Spleen (tissue), 11 donors: ENCODE data around the gene DEPP1. TPM values are rescaled to one million over a fixed set of nuclear protein-coding genes. Genes with fewer than 3 reads are reported as not detected.
A peak's percentile ranks its signal among the peaks of the same experiment; 100 is the strongest.

Source experiments
- DNase-seq: peaks from one replicate; pipeline ENCODE4 v3.0.0-alpha.2; 2020
- H3K27ac ChIP-seq, 8 donors: fragments of 200-600 bp; sonication (generic) in 7 of 8; 1 replicate in 4 of 8; 2 replicates in 4 of 8; pipeline versions ENCODE4 v1.5.0 to v1.8.0; 2016 to 2021; ENCODE audit warnings: inconsistent platforms in 4 of 8, mild to moderate bottlenecking in 4 of 8, moderate library complexity in 1 of 8
- H3K27me3 ChIP-seq, 7 donors: fragments of 200-600 bp; sonication (generic) in 6 of 7; replicated peaks in 1 of 7; 1 replicate in 4 of 7; 2 replicates in 3 of 7; pipeline versions ENCODE4 v1.5.0 to v1.8.0; 2016 to 2021; ENCODE audit warnings: inconsistent platforms in 3 of 7, mild to moderate bottlenecking in 1 of 7
- H3K36me3 ChIP-seq, 6 donors: fragments of 200-600 bp; sonication (generic) in 5 of 6; 1 replicate in 4 of 6; 2 replicates in 2 of 6; pipeline versions ENCODE4 v1.5.0 to v1.8.0; 2016 to 2021; ENCODE audit warnings: inconsistent platforms in 2 of 6
- H3K4me1 ChIP-seq, 6 donors: fragments of 200-600 bp; sonication (generic) in 5 of 6; 1 replicate in 3 of 6; 2 replicates in 3 of 6; pipeline versions ENCODE4 v1.5.0 to v1.8.0; 2016 to 2021; ENCODE audit warnings: inconsistent platforms in 3 of 6
- H3K4me3 ChIP-seq, 8 donors: fragments of 200-600 bp; sonication (generic) in 7 of 8; 1 replicate in 4 of 8; 2 replicates in 4 of 8; pipeline versions ENCODE4 v1.5.0 to v1.8.0; 2016 to 2021; ENCODE audit warnings: inconsistent platforms in 4 of 8, mild to moderate bottlenecking in 4 of 8, moderate library complexity in 2 of 8
- H3K9me3 ChIP-seq, 8 donors: fragments of 200-600 bp; sonication (generic) in 7 of 8; 1 replicate in 4 of 8; 2 replicates in 4 of 8; pipeline versions ENCODE4 v1.5.0 to v1.8.0; 2016 to 2021; ENCODE audit warnings: inconsistent platforms in 4 of 8
- CTCF ChIP-seq, 11 experiments: fragments of 200-600 bp in 7 of 11; fragments of 450-650 bp in 4 of 11; sonication (generic) in 4 of 11; IDR thresholded peaks in 8 of 11; conservative IDR thresholded peaks in 3 of 11; 1 replicate in 7 of 11; 2 replicates in 4 of 11; pipeline versions ENCODE4 v1.4.0 to v1.8.0; 2016 to 2021; ENCODE audit warnings: antibody characterized with exemption in 11 of 11, inconsistent platforms in 4 of 11, mild to moderate bottlenecking in 1 of 11
- POLR2A ChIP-seq, 3 donors: fragments of 450-650 bp; IDR thresholded peaks; one replicate each; pipeline ENCODE4 v1.5.1; 2017; ENCODE audit warnings: antibody characterized with exemption in 3 of 3, mild to moderate bottlenecking in 1 of 3
- POLR2AphosphoS5 ChIP-seq, 3 donors: sonication (generic); formaldehyde crosslinking; IDR thresholded peaks; one replicate each; pipeline ENCODE4 v1.5.1; 2017; ENCODE audit warnings: antibody characterized with exemption in 3 of 3
- WGBS, 5 donors: extraction: QIAGEN DNeasy Blood & Tissue Kit in 3 of 5; methylation state at CpG; one replicate each; pipeline versions ENCODE4 v1.1.5 to v1.1.7; 2013 to 2018; 5-methylcytosine and 5-hydroxymethylcytosine counted together
- intact Hi-C: fragments of 100-400 bp; cut with DNase I; formaldehyde crosslinking; loops from one replicate; pipeline ENCODE4 v1.15.0; 2023; ENCODE audit warnings: low total_unique reads
- polyA plus RNA-seq, 3 donors: library from polyadenylated mRNA; stranded (reverse); fragments of 200-250 nt; gene quantifications; one replicate each; pipeline ENCODE4 v1.2.1, GENCODE V29; 2013
- total RNA-seq, 7 donors: library from RNA; depleted of rRNA in 3 of 7; stranded (reverse); fragments of >200 nt in 3 of 7; fragmentation: NEBNext Ultra II Directional in 4 of 7; extraction: Animal tissue kit (Norgen Biotek cat#: 25700) in 4 of 7; gene quantifications; one replicate each; pipeline versions ENCODE4 v1.1.0 to v1.2.1, GENCODE V29; 2016 to 2021
- donor health status: healthy with polysubstance abuse.
- donor health status: DM: no; HTN: no; CAD: no; lungs with moderate emphysema.
- donor health status: DM: no; HTN: no; CAD: no.
- donor health status: Bipolar disorder and iron deficiency.
- donor health status: healthy.
- donor health status: DM: no; HTN: no; CAD: no.
- donor health status: DM: yes; HTN: yes; CAD: no.

DEPP1 gene
- total and polyA plus RNA-seq, 10 donors: 9.5 to 90.1 (median 18.4) TPM

- Histone ChIP-seq H3K9me3 (peaks cover 0 to 20% (median 12%) of the 10 kb centered on the region in 8 donors), H3K4me3 (no peak overlapping the region), H3K27me3 (no peaks in the 10 kb centered on the region), H3K4me1 (peaks cover 9 to 53% (median 29%) of the 10 kb centered on the region in 6 donors), H3K27ac (peak overlapping the region in 3 of 8 donors; percentile 4 to 36 (median 31)), H3K36me3 (peaks cover 0 to 9% (median 0%) of the 10 kb centered on the region in 6 donors)
- intact Hi-C loops: no loop called here
- DNase-seq: peak; percentile 4
- TF ChIP-seq POLR2A (IDR thresholded peaks at IDR 0.05): no peak
- no peak for TF ChIP-seq POLR2AphosphoS5 (IDR thresholded peaks at IDR 0.05)
- TF ChIP-seq CTCF (IDR thresholded peaks at IDR 0.05 in 8 of 11, conservative IDR thresholded peaks at IDR 0.05 in 3 of 11): no peak
- WGBS, 5 donors: 38 to 64% (median 51%) methylated on average over 1 of the region's 1 CpG
Observed at GRCh38 chr10:44948642-44949041, 30.0 kb downstream of the DEPP1 start.

GRCh38 chr10:44947371-44948152 lies 31.0 kb downstream of the DEPP1 start:
- intact Hi-C loops: no loop called here
- peak; percentile 58 for DNase-seq
- WGBS, 5 donors: 52 to 71% (median 57%) methylated on average over 6 of the region's 6 CpGs
- Histone ChIP-seq H3K27ac (peak overlapping the region in 2 of 8 donors; percentile 31 to 36), H3K27me3 (no peaks in the 10 kb centered on the region), H3K4me3 (no peak overlapping the region), H3K4me1 (peaks cover 9 to 47% (median 29%) of the 10 kb centered on the region in 6 donors), H3K9me3 (peaks cover 0 to 23% (median 12%) of the 10 kb centered on the region in 8 donors), H3K36me3 (no peaks in the 10 kb centered on the region)
- peak in 1 of 3 donors; percentile 31 for TF ChIP-seq POLR2AphosphoS5 (IDR thresholded peaks at IDR 0.05)
- no peak for TF ChIP-seq CTCF (IDR thresholded peaks at IDR 0.05 in 8 of 11, conservative IDR thresholded peaks at IDR 0.05 in 3 of 11)

GRCh38 chr10:44946205-44946604 lies 32.4 kb downstream of the DEPP1 start:
- H3K4me1 ChIP-seq: peaks cover 9 to 47% (median 29%) of the 10 kb centered on the region in 6 donors
- TF ChIP-seq CTCF (IDR thresholded peaks at IDR 0.05 in 8 of 11, conservative IDR thresholded peaks at IDR 0.05 in 3 of 11): no peak
- TF ChIP-seq POLR2AphosphoS5 (IDR thresholded peaks at IDR 0.05): no peak
- no peak for TF ChIP-seq POLR2A (IDR thresholded peaks at IDR 0.05)
- WGBS, 5 donors: 48 to 73% (median 54%) methylated on average over 2 of the region's 2 CpGs
- peak overlapping the region in 1 of 8 donors; percentile 7 for H3K27ac ChIP-seq
- H3K4me3 ChIP-seq: no peak overlapping the region
- H3K36me3 ChIP-seq: no peaks in the 10 kb centered on the region
- H3K27me3 ChIP-seq: no peaks in the 10 kb centered on the region
- H3K9me3 ChIP-seq: peaks cover 0 to 23% (median 12%) of the 10 kb centered on the region in 8 donors
- peak; percentile 7 for DNase-seq
- intact Hi-C loops: no loop called here

GRCh38 chr10:44944354-44944753 lies 34.3 kb downstream of the DEPP1 start:
- H3K27ac ChIP-seq: no peak overlapping the region
- H3K9me3 ChIP-seq: peaks cover 0 to 23% (median 12%) of the 10 kb centered on the region in 8 donors
- WGBS, 5 donors: 0 to 90% (median 47%) methylated on average over 1 of the region's 1 CpG
- TF ChIP-seq POLR2AphosphoS5 (IDR thresholded peaks at IDR 0.05) (no peak), POLR2A (IDR thresholded peaks at IDR 0.05) (no peak)
- no peak for DNase-seq
- no peaks in the 10 kb centered on the region for H3K36me3 ChIP-seq
- H3K4me1 ChIP-seq: peaks cover 5 to 39% (median 22%) of the 10 kb centered on the region in 6 donors
- no peaks in the 10 kb centered on the region for H3K27me3 ChIP-seq
- no peak overlapping the region for H3K4me3 ChIP-seq
- intact Hi-C loops: no loop called here
